Activated gamma-delta T cell (primary cell): ENCODE data around the gene PPP1CA.

ENCODE experiments used
- DNase-seq: peaks from one replicate; lab custom pipeline; 2025; lab: John Stamatoyannopoulos, UW

Gene PPP1CA

DNA sequence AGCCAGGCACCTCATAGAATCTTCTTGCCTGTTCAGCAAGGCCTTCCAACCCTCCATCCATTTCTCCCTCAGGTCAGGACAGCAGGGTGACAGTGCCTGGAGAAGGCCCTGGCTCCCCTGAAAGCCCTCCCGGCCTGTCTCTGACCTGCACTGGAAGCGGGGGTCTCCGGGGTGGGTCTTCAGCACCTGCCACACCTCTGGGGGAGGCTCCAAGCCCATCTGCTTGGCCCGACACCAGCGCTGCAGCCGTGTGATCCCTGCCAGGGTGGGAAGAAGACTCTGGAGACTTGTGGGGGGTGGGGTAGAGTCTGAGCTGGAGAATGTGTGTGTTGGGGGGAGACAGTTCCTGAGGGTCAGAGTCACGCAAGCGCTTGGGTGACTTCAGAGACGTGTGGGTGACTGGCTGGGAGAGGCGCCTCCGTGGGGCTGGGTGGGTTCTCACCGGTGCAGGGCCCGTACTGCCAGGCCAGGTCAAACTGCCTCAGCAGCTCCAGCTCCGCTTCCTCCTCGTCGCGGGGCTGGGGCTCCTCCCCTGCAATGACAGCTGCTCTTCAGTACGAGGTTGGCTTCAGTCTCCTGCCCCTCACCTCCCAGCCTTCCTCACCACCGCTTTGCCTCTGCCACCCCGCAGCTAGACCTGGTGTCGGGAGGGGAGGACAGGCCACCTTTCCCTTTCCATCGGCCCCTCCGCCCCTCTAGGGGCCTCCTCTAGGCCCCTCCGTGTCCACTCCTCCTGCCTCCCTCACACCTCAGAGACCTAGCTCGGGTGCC is 48.9 kb downstream of the PPP1CA start:
- peak; percentile 55 for DNase-seq

DNA sequence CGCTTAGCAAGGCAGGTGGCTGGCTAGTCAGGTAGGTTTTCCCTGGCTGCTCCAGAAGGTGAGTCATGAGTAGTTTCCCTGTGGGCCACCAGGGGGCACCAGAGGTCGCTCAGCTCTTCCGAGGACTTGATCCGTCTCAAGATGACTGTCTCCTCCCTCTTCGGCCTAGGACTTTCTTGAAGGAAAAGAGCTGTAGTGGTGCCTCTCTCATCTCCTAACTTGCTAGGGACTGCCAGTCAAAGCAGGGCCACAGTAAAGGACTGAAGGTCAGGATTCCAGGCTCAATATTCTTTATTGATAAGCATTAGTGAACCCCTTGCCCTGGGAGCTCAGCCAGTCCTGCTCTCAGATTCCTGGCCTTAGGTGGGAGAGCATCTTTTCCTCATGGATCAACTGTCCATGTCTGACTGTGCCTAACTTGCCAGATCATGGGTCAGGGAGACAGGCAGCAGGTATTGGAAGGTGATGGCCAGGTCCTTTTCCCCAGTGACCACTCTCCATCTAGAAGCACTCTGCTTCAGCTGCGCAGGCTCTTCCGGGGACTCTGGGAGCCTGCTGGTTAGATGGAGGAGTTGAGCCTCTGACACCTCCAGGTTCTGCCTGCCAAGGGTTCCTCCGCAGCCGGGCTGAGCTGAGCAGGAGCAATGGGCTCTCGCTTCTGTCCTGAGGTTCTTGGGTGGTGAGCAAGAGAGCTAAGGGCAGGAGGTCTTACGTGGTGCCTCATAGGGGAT is 50.2 kb downstream of the PPP1CA start:
- DNase-seq: no peak

DNA sequence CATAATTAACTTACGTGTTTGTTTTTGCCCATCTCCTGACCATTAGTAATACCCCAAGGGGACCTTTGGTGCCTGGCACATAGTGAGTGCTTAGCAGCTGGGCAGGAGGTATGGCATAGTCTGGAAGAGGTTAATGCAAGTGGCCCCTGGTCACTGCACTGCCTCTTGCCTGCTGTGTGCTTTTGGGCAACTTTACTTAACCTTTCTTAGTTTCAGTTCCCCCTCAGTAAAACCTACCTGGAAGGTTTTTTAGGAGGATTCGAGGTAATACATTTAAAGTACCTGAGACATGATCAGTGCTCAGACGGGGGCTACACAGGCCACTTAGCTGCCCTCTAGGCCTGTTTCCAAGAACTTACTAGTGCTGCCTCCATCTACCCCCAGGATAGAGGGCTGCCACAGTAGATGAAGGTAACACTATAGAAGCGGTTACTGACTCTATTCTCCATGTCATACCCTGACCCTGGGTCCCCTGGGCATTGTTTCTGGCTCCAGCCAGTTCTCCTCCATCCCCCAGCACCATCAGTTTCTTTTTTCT is 51.7 kb downstream of the PPP1CA start:
- DNase-seq: no peak

DNA sequence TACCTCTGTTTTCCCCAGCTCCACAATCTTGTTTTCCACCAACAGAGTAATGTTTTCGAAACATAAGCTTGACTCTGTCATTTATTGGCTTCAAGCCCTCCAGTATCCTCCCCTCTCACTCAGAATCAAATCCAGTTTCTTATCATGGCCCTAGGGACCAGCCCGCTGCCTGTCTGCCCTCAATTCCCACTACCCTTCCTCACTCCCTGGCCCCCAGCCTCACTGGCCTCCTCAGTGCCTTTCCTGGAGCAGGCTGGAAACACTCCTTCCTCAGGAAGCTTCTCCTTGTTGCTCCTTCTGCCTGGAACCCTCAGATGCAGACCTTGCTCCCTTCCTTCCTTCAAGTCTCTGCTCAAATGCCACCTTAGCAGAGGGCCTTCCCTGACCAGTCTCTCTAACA is 52.2 kb downstream of the PPP1CA start:
- no peak for DNase-seq

DNA sequence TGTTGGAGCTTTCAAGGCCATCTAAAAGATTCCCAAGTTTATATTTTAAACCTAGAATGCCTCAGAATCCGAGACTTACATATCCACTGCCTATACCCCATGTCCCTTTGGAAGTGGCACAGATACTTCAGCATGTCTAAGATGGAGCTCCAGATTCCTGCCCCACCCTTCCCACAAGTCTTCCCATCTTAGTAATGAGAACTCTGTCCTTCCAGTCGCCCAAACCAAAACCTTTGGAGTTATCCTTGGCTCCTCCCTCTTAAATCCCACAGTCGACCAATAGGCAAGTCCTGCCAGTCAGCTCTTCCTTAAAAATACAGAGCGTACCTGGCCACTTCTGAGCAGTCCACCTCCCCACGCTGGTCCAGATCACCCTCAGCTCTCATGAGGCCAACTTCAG is 52.6 kb downstream of the PPP1CA start:
- no peak for DNase-seq
